ENCODE measurements around the gene BCAS3.
A peak's percentile ranks its signal among the peaks of the same experiment; 100 is the strongest.

BCAS3 gene

DNA sequence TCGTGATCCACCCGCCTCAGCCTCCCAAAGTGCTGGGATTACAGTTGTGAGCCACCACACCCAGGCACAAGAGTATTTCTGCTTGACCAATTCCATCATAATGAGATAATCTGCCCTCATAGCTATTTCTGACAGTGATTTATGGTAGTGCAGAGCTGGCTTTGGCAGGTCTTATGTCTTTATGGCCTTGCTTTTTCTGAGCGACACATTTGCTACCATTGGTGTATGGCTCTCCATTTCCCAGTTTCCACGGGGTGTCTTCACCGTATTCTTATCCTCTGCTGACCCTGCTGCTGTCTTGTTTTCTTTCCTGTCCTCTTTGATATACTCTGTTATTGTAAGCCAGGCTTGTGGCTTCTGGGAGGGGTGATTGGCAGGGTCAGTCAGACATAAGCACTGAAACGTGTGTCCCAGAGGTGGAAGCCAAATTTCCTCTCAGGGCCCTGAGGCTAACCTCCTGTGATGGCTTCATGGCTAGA is 560.8 kb downstream of the BCAS3 start:
- Histone ChIP-seq H3K4me2 (ENCODE audit: low read length) (no peak overlapping the region), H3K27me3 (ENCODE audit: insufficient read depth, low read length) (no peaks in the 10 kb centered on the region), H3K4me1 (ENCODE audit: control insufficient read depth in 1 of 2, insufficient read depth in 2 of 2, low read length in 2 of 2) (peaks cover 7 to 18% of the 10 kb centered on the region in 2 experiments), H2AFZ (ENCODE audit: insufficient read depth, low read length, poor library complexity) (no peak overlapping the region), H3K27ac (ENCODE audit: low read depth, low read length) (no peak overlapping the region), H3K14ac (ENCODE audit: low read length) (no peak overlapping the region), H2BK12ac (ENCODE audit: low read length) (no peak overlapping the region), H4K12ac (ENCODE audit: low read depth, low read length) (no peak overlapping the region), H3K4me3 (ENCODE audit: low read depth, low read length) (no peak overlapping the region), H3K18ac (ENCODE audit: low read length) (no peak overlapping the region), H2BK5ac (ENCODE audit: low read depth, low read length, poor library complexity) (no peak overlapping the region), H4K91ac (ENCODE audit: low read depth, low read length) (no peak overlapping the region), H2BK120ac (ENCODE audit: insufficient read depth, low read length, poor library complexity) (no peak overlapping the region), H3K4ac (ENCODE audit: low read depth, low read length) (no peak overlapping the region), H3K79me2 (ENCODE audit: control insufficient read depth, insufficient read depth, low read length, poor library complexity) (no peaks in the 10 kb centered on the region), H3K23ac (ENCODE audit: low read length) (no peak overlapping the region), H3K9me3 (ENCODE audit: insufficient read depth, low read depth, low read length) (no peaks in the 10 kb centered on the region), H3K36me3 (ENCODE audit: control insufficient read depth in 1 of 2, insufficient read depth in 2 of 2, low read length in 2 of 2) (no peaks in the 10 kb centered on the region), H3K79me1 (ENCODE audit: low read length) (peaks cover 4% of the 10 kb centered on the region), H2AK5ac (ENCODE audit: low read length) (no peak overlapping the region), H4K8ac (ENCODE audit: low read depth, low read length) (no peak overlapping the region), H3K9ac (ENCODE audit: low read length) (no peak overlapping the region)
- DNase-seq = peak in 1 of 2 donors; percentile 50
- no CpG with 5 or more reads among the region's 6 CpGs for WGBS (ENCODE audit: extremely low coverage, insufficient coverage, insufficient read length)

DNA sequence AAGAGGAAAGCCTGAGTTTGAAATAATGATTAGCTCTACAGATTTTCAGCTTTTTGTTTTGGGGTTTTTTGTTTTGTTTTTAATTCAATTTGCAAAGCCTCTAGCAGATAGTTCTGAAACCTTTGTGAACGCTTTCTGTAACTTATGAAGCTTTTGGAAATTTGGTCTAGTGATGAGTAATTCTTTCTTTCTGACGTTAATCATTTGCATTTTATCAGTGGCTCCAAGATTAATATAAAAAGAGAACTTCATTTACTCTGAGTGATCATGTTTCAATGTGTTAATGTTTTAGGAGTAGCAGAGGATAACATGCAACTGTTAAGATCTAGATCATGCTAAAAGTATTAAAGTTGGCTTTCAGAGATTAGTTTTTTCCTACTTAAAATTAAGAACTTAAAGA is 561.7 kb downstream of the BCAS3 start:
- H3K36me3 ChIP-seq (ENCODE audit: control insufficient read depth in 1 of 2, insufficient read depth in 2 of 2, low read length in 2 of 2) = no peaks in the 10 kb centered on the region
- H3K14ac ChIP-seq (ENCODE audit: low read length) = no peak overlapping the region

DNA sequence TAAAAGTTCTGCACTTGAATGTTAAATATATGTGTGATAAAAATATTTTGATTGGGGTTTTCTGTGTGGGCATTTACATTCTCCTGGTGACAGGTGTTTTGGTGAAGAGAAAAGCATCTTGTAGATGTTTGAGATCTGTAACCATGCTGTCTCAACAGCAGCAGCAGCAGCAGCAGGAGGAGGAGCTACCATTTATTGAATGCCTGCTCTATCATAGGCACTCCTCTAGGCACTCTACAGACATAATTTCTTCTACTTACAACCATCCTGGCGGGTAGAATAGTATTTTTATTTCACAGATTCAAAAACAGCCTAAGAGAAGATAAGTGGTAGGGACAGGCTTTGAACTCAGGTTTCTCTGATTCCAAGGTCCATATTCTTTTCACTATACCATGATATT is 562.3 kb downstream of the BCAS3 start:
- Histone ChIP-seq H3K23ac (ENCODE audit: low read length) (no peak overlapping the region), H3K27me3 (ENCODE audit: insufficient read depth, low read length) (no peaks in the 10 kb centered on the region), H4K12ac (ENCODE audit: low read depth, low read length) (no peak overlapping the region), H3K18ac (ENCODE audit: low read length) (no peak overlapping the region), H3K36me3 (ENCODE audit: control insufficient read depth in 1 of 2, insufficient read depth in 2 of 2, low read length in 2 of 2) (no peaks in the 10 kb centered on the region), H3K14ac (ENCODE audit: low read length) (no peak overlapping the region), H3K9ac (ENCODE audit: low read length) (no peak overlapping the region), H2AFZ (ENCODE audit: insufficient read depth, low read length, poor library complexity) (no peak overlapping the region), H3K79me2 (ENCODE audit: control insufficient read depth, insufficient read depth, low read length, poor library complexity) (no peaks in the 10 kb centered on the region), H2BK12ac (ENCODE audit: low read length) (no peak overlapping the region), H2AK5ac (ENCODE audit: low read length) (no peak overlapping the region), H3K4me2 (ENCODE audit: low read length) (no peak overlapping the region), H3K9me3 (ENCODE audit: insufficient read depth, low read depth, low read length) (no peaks in the 10 kb centered on the region), H3K27ac (ENCODE audit: low read depth, low read length) (no peak overlapping the region), H4K91ac (ENCODE audit: low read depth, low read length) (no peak overlapping the region), H3K4ac (ENCODE audit: low read depth, low read length) (no peak overlapping the region), H4K8ac (ENCODE audit: low read depth, low read length) (no peak overlapping the region), H3K4me3 (ENCODE audit: low read depth, low read length) (no peak overlapping the region), H2BK5ac (ENCODE audit: low read depth, low read length, poor library complexity) (no peak overlapping the region), H3K79me1 (ENCODE audit: low read length) (peaks cover 2% of the 10 kb centered on the region), H2BK120ac (ENCODE audit: insufficient read depth, low read length, poor library complexity) (no peak overlapping the region), H3K4me1 (ENCODE audit: control insufficient read depth in 1 of 2, insufficient read depth in 2 of 2, low read length in 2 of 2) (peaks cover 4 to 10% of the 10 kb centered on the region in 2 experiments)
- no peak for DNase-seq
- WGBS (ENCODE audit: extremely low coverage, insufficient coverage, insufficient read length) = no CpG with 5 or more reads among the region's 1 CpG

More for the DNA sequence above, 561.7 kb downstream of the BCAS3 start:
- H2BK12ac ChIP-seq (ENCODE audit: low read length) = no peak overlapping the region
- H4K12ac ChIP-seq (ENCODE audit: low read depth, low read length) = no peak overlapping the region
- no peak overlapping the region for H2BK120ac ChIP-seq (ENCODE audit: insufficient read depth, low read length, poor library complexity)
- H3K27ac ChIP-seq (ENCODE audit: low read depth, low read length) = no peak overlapping the region
- H3K9ac ChIP-seq (ENCODE audit: low read length) = no peak overlapping the region
- H3K79me2 ChIP-seq (ENCODE audit: control insufficient read depth, insufficient read depth, low read length, poor library complexity) = no peaks in the 10 kb centered on the region
- DNase-seq = no peak
- H4K91ac ChIP-seq (ENCODE audit: low read depth, low read length) = no peak overlapping the region
- no peak overlapping the region for H2AK5ac ChIP-seq (ENCODE audit: low read length)
- H3K27me3 ChIP-seq (ENCODE audit: insufficient read depth, low read length) = no peaks in the 10 kb centered on the region
- H3K4ac ChIP-seq (ENCODE audit: low read depth, low read length) = no peak overlapping the region
- H3K79me1 ChIP-seq (ENCODE audit: low read length) = peaks cover 4% of the 10 kb centered on the region
- no peak overlapping the region for H2AFZ ChIP-seq (ENCODE audit: insufficient read depth, low read length, poor library complexity)
- no CpG with 5 or more reads among the region's 2 CpGs for WGBS (ENCODE audit: extremely low coverage, insufficient coverage, insufficient read length)
- peaks cover 7 to 14% of the 10 kb centered on the region in 2 experiments for H3K4me1 ChIP-seq (ENCODE audit: control insufficient read depth in 1 of 2, insufficient read depth in 2 of 2, low read length in 2 of 2)
- H3K9me3 ChIP-seq (ENCODE audit: insufficient read depth, low read depth, low read length) = no peaks in the 10 kb centered on the region
- H4K8ac ChIP-seq (ENCODE audit: low read depth, low read length) = no peak overlapping the region
- no peak overlapping the region for H3K4me2 ChIP-seq (ENCODE audit: low read length)
- H3K18ac ChIP-seq (ENCODE audit: low read length) = no peak overlapping the region
- H3K23ac ChIP-seq (ENCODE audit: low read length) = no peak overlapping the region
- no peak overlapping the region for H2BK5ac ChIP-seq (ENCODE audit: low read depth, low read length, poor library complexity)
- no peak overlapping the region for H3K4me3 ChIP-seq (ENCODE audit: low read depth, low read length)

- Histone ChIP-seq H3K79me2 (ENCODE audit: control insufficient read depth, insufficient read depth, low read length, poor library complexity) (no peaks in the 10 kb centered on the region), H3K23ac (ENCODE audit: low read length) (no peak overlapping the region), H4K91ac (ENCODE audit: low read depth, low read length) (no peak overlapping the region), H3K4me3 (ENCODE audit: low read depth, low read length) (no peak overlapping the region), H3K18ac (ENCODE audit: low read length) (no peak overlapping the region), H3K27ac (ENCODE audit: low read depth, low read length) (no peak overlapping the region), H3K4me1 (ENCODE audit: control insufficient read depth in 1 of 2, insufficient read depth in 2 of 2, low read length in 2 of 2) (peaks cover 3 to 7% of the 10 kb centered on the region in 2 experiments), H2BK5ac (ENCODE audit: low read depth, low read length, poor library complexity) (no peak overlapping the region), H4K8ac (ENCODE audit: low read depth, low read length) (no peak overlapping the region), H3K27me3 (ENCODE audit: insufficient read depth, low read length) (no peaks in the 10 kb centered on the region), H3K9me3 (ENCODE audit: insufficient read depth, low read depth, low read length) (no peaks in the 10 kb centered on the region), H2AK5ac (ENCODE audit: low read length) (no peak overlapping the region), H3K9ac (ENCODE audit: low read length) (no peak overlapping the region), H3K14ac (ENCODE audit: low read length) (no peak overlapping the region), H3K36me3 (ENCODE audit: control insufficient read depth in 1 of 2, insufficient read depth in 2 of 2, low read length in 2 of 2) (no peaks in the 10 kb centered on the region), H2AFZ (ENCODE audit: insufficient read depth, low read length, poor library complexity) (no peak overlapping the region), H3K79me1 (ENCODE audit: low read length) (peaks cover 1% of the 10 kb centered on the region), H2BK120ac (ENCODE audit: insufficient read depth, low read length, poor library complexity) (no peak overlapping the region), H3K4me2 (ENCODE audit: low read length) (no peak overlapping the region), H3K4ac (ENCODE audit: low read depth, low read length) (no peak overlapping the region), H2BK12ac (ENCODE audit: low read length) (no peak overlapping the region), H4K12ac (ENCODE audit: low read depth, low read length) (no peak overlapping the region)
- DNase-seq = no peak
- WGBS (ENCODE audit: extremely low coverage, insufficient coverage, insufficient read length) = no CpG with 5 or more reads among the region's 5 CpGs
Observed at GRCh38 chr17:61240851-61241468, 563.3 kb downstream of the BCAS3 start.
